ENCODE measurements around the gene RHOB.

DNA sequence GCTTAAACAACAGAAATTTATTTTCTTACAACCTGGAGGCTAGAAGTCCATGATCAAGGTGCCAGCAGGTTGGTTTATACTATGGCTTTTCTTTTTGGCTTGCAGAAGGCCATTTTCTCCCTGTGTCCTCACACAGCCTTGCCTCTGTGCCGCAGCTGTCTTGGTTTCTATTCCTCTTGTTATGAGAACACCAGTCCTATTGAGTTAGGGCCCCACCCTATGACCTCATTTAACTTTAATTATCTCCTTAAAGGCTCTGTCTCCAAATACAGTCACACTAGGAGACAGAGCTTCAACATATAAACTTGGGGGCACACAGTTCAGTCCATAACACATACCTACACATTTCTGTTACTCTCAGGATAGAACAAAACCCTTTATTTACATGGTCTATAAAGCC lies 17.3 kb upstream of the RHOB start:
- TF ChIP-seq POLR2AphosphoS5 (IDR thresholded peaks at IDR 0.05; ENCODE audit: borderline replicate concordance, low read depth, low read length) (no peak), EZH2 (IDR thresholded peaks at IDR 0.05) (no peak), FOXP2 (optimal IDR thresholded peaks at IDR 0.05; ENCODE audit: control extremely low read depth, extremely low read length, insufficient read depth) (no peak)

All from SK-N-MC (cell line).